Osteoblast (primary cell): ENCODE results near the gene NTM. TPM values are rescaled to one million over a fixed set of nuclear protein-coding genes. Genes with fewer than 3 reads are reported as not detected.

ENCODE experiments used
- DNase-seq: peaks from one replicate; pipeline ENCODE4 v3.0.0; 2011; ENCODE audit warnings: low spot score, mixed read lengths; ENCODE audit not compliant: insufficient read length; ENCODE audit errors: missing footprints
- H2AFZ ChIP-seq: 2 replicates; pipeline ENCODE4 v1.6.0; 2011; ENCODE audit warnings: mild to moderate bottlenecking, low read length
- H3K27ac ChIP-seq: 2 replicates; pipeline ENCODE4 v1.5.1; 2011; ENCODE audit warnings: mild to moderate bottlenecking, low read depth, low read length, moderate library complexity
- H3K27me3 ChIP-seq: 2 replicates; pipeline ENCODE4 v1.6.0; 2012; ENCODE audit warnings: mild to moderate bottlenecking, control low read depth, inconsistent platforms, low read length, moderate library complexity; ENCODE audit not compliant: insufficient read depth
- H3K36me3 ChIP-seq: 2 replicates; pipeline ENCODE4 v1.5.1; 2011; ENCODE audit warnings: mild to moderate bottlenecking, low read length, control low read depth, moderate library complexity; ENCODE audit not compliant: insufficient read depth
- H3K4me1 ChIP-seq: 2 replicates; pipeline ENCODE4 v1.5.1; 2011; ENCODE audit warnings: mild to moderate bottlenecking, low read length, control low read depth, moderate library complexity; ENCODE audit not compliant: insufficient read depth
- H3K4me2 ChIP-seq: 2 replicates; pipeline ENCODE4 v1.6.0; 2011; ENCODE audit warnings: mild to moderate bottlenecking, low read length; ENCODE audit not compliant: insufficient read depth
- H3K4me3 ChIP-seq: fragments of 200-600 bp; sonication (generic); 3 replicates; pipeline ENCODE4 v1.5.1; 2012; ENCODE audit warnings: mild to moderate bottlenecking, low read length, inconsistent platforms; ENCODE audit not compliant: insufficient read depth
- H3K79me2 ChIP-seq: 2 replicates; pipeline ENCODE4 v1.6.0; 2012; ENCODE audit warnings: mild to moderate bottlenecking, low read length, control low read depth, inconsistent platforms; ENCODE audit not compliant: insufficient read depth
- H3K9me3 ChIP-seq: 2 replicates; pipeline ENCODE4 v1.5.1; 2011; ENCODE audit warnings: low read depth, low read length, control low read depth
- H4K20me1 ChIP-seq: 2 replicates; pipeline ENCODE4 v1.6.0; 2012; ENCODE audit warnings: mild to moderate bottlenecking, low read length, control low read depth; ENCODE audit not compliant: insufficient read depth
- total RNA-seq: library from RNA; depleted of rRNA; stranded (reverse); fragments of >200 nt; gene quantifications from 2 replicates; pipeline ENCODE4 v1.2.3, GENCODE V29; 2012
- TF ChIP-seq, protein P1 (sequence below): IDR thresholded peaks from 2 replicates; pipeline ENCODE4 v1.5.1; 2011; ENCODE audit warnings: mild to moderate bottlenecking, low read depth, low read length, moderate library complexity; ENCODE audit errors: extremely low read depth

Gene NTM
- total RNA-seq, 1 donor: 48.1 TPM

DNA sequence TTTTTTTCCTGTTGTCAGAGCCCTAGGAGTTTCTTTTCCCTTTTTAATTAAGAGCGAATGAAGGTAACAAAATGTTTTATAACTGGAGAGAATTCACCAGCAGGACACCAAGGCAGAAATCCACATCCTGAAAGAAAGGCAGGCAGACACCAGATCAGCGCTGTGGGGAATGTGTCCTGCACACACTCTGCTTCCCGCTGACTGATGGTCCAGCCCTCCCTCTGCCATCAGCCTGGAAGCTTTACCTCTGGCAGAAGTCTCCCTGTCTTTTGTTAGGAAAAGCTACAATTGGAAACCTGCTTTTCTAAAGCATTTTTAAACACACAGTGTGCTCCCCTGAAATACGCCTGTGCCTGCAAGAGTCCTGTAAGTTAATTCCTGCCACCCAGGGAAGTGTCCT, 638.5 kb downstream of the NTM start:
- Histone ChIP-seq H2AFZ (no peak overlapping the region), H3K27me3 (no peaks in the 10 kb centered on the region), H3K27ac (no peak overlapping the region)

DNA sequence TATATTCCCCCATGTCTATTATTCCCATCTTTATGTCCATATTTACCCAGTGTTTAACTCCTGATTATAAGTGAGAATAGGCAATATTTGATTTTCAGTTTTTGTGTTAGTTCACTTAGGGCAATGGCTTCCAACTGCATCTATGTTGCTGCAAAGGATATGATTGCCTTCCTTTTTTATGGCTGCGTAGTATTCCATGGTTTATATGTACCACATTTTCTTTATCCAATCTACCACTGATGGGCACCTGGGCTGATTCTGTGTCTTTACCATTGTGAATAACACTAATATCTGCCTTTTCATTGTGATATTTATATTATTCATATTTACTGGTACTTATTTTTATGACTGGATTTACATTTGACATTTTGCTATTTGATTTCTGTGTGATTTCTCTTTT, 649.6 kb downstream of the NTM start:
- no peaks in the 10 kb centered on the region for H4K20me1 ChIP-seq

More for the DNA sequence above, 638.5 kb downstream of the NTM start:
- Histone ChIP-seq H3K4me1 (no peaks in the 10 kb centered on the region), H4K20me1 (no peaks in the 10 kb centered on the region), H3K79me2 (peaks cover 15% of the 10 kb centered on the region), H3K4me2 (no peak overlapping the region), H3K36me3 (no peaks in the 10 kb centered on the region), H3K9me3 (no peaks in the 10 kb centered on the region), H3K4me3 (no peak overlapping the region)
- no peak for DNase-seq
- TF ChIP-seq, protein P1, sequence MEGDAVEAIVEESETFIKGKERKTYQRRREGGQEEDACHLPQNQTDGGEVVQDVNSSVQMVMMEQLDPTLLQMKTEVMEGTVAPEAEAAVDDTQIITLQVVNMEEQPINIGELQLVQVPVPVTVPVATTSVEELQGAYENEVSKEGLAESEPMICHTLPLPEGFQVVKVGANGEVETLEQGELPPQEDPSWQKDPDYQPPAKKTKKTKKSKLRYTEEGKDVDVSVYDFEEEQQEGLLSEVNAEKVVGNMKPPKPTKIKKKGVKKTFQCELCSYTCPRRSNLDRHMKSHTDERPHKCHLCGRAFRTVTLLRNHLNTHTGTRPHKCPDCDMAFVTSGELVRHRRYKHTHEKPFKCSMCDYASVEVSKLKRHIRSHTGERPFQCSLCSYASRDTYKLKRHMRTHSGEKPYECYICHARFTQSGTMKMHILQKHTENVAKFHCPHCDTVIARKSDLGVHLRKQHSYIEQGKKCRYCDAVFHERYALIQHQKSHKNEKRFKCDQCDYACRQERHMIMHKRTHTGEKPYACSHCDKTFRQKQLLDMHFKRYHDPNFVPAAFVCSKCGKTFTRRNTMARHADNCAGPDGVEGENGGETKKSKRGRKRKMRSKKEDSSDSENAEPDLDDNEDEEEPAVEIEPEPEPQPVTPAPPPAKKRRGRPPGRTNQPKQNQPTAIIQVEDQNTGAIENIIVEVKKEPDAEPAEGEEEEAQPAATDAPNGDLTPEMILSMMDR: no peak

DNA sequence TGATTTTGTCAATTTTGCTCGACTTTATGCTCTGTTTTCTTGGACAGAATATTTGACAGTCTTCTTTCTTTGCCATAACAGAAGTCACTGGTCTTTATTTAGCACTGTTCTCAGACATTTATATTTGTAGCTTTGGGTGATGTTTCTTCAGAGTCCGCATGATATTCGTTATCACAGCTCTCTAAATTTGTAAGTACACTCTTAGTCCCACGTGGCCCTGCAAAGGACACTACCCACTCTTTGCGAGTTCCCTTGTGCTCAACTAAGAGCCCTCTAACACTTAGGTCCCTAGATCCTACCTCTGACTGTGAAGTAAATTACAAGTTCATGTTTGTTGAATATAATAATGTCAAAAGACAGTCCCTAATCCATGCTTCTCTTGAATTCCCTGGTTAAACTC, 651.9 kb downstream of the NTM start:
- DNase-seq: no peak
- Histone ChIP-seq H4K20me1 (no peaks in the 10 kb centered on the region), H3K27me3 (no peaks in the 10 kb centered on the region), H3K4me2 (no peak overlapping the region), H2AFZ (no peak overlapping the region), H3K27ac (peak overlapping the region; percentile 15), H3K4me3 (no peak overlapping the region), H3K4me1 (peaks cover 36% of the 10 kb centered on the region), H3K79me2 (peaks cover 66% of the 10 kb centered on the region), H3K9me3 (no peaks in the 10 kb centered on the region), H3K36me3 (no peaks in the 10 kb centered on the region)
- TF ChIP-seq, protein P1: no peak

More for the DNA sequence above, 649.6 kb downstream of the NTM start:
- no peak overlapping the region for H3K27ac ChIP-seq
- no peak overlapping the region for H2AFZ ChIP-seq
- no peak overlapping the region for H3K4me3 ChIP-seq
- H3K36me3 ChIP-seq: no peaks in the 10 kb centered on the region
- TF ChIP-seq, protein P1: no peak
- DNase-seq: no peak
- no peaks in the 10 kb centered on the region for H3K9me3 ChIP-seq
- H3K79me2 ChIP-seq: peaks cover 51% of the 10 kb centered on the region
- H3K4me2 ChIP-seq: no peak overlapping the region
- H3K27me3 ChIP-seq: no peaks in the 10 kb centered on the region
- peaks cover 22% of the 10 kb centered on the region for H3K4me1 ChIP-seq

DNA sequence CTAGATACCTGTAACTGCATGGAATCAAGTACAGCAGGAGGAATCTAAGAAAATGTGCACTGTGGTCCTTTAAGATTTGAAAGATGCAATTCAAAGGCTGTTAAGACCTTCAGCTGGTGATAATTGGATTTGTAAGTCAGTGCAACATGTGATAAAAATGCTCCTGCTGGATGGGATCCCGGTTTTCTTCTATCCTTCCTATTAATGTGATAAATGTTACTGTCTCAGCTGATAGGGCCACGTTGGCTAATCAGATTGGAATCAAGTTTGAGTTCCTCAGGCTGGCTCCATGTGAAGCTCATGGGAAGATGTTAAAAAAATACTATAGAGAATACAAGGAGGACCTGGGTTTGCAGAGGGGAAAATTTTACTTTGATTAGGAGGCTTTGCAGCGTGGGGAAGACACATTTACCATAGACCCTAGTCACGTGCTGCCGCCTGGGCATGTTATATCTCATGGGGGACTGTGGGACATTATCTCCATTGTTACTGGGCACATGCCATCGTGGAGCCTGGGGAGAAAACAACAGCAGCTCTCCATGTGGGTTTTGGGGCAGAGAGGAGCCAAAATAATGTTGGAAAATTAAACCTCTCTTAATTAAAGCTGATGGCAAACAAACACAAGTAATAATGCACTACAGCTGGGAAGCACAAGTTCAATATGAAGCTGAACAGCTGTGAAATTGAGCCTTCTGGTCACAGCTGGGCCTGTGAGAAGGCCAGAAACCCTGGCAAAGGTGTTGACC, 652.5 kb downstream of the NTM start:
- Histone ChIP-seq H4K20me1 (no peaks in the 10 kb centered on the region), H3K9me3 (no peaks in the 10 kb centered on the region), H3K79me2 (peaks cover 66% of the 10 kb centered on the region), H3K36me3 (no peaks in the 10 kb centered on the region), H3K27me3 (no peaks in the 10 kb centered on the region), H3K27ac (peak overlapping the region; percentile 15), H3K4me3 (no peak overlapping the region), H2AFZ (no peak overlapping the region), H3K4me2 (no peak overlapping the region), H3K4me1 (peaks cover 37% of the 10 kb centered on the region)
- no peak for DNase-seq
- TF ChIP-seq, protein P1: no peak
